ENCODE results near the gene PAQR8. TPM values are rescaled to one million over a fixed set of nuclear protein-coding genes. Genes with fewer than 3 reads are reported as not detected.

Gene PAQR8
- total and polyA plus RNA-seq, 2 donors (not counting 1 experiment from before 2014, with no cell fraction given), result 2.6 to 6.1 TPM

- Histone ChIP-seq H3K79me2 (ENCODE audit: control insufficient read depth, insufficient read depth, low read length) (no peaks in the 10 kb centered on the region), H3K4me2 (ENCODE audit: extremely low read depth, insufficient read depth, low read length) (no peak overlapping the region)
- no peak for TF ChIP-seq CTCF (conservative IDR thresholded peaks at IDR 0.05 in 1 of 2, IDR thresholded peaks at IDR 0.05 in 1 of 2; ENCODE audit: low read depth in 1 of 2, low read length in 2 of 2)
- no peak for TF ChIP-seq EZH2 (IDR thresholded peaks at IDR 0.05; ENCODE audit: low read length, missing control alignments)
These were observed 31.8 kb downstream of the PAQR8 start for GRCh38 chr6:52393780-52394179.

GRCh38 chr6:52394251-52394666, 32.3 kb downstream of the PAQR8 start:
- no peaks in the 10 kb centered on the region for H3K9me3 ChIP-seq (ENCODE audit: control insufficient read depth, insufficient read depth, low read depth, low read length)
- DNase-seq (ENCODE audit: low read depth in 2 of 2), result no peak

More at GRCh38 chr6:52393780-52394179, 31.8 kb downstream of the PAQR8 start:
- Histone ChIP-seq H2AFZ (ENCODE audit: low read length) (no peak overlapping the region), H3K27me3 (ENCODE audit: control insufficient read depth, insufficient read depth, low read length) (no peaks in the 10 kb centered on the region), H3K9ac (ENCODE audit: insufficient read depth, low read length) (no peak overlapping the region), H3K4me3 (replicated peaks in 1 of 4; ENCODE audit: control extremely low read depth in 1 of 4, insufficient read depth in 1 of 4, low read depth in 3 of 4, low read length in 4 of 4) (no peak overlapping the region), H3K9me3 (ENCODE audit: control insufficient read depth, insufficient read depth, low read depth, low read length) (no peaks in the 10 kb centered on the region), H3K4me1 (ENCODE audit: control insufficient read depth, extremely low read depth, insufficient read depth, low read length) (peaks cover 4% of the 10 kb centered on the region), H4K20me1 (ENCODE audit: control insufficient read depth, extremely low read depth, insufficient read depth, low read length) (no peaks in the 10 kb centered on the region), H3K36me3 (ENCODE audit: control insufficient read depth, insufficient read depth, low read length) (no peaks in the 10 kb centered on the region), H3K27ac (ENCODE audit: insufficient read depth, low read length) (no peak overlapping the region)
- DNase-seq (ENCODE audit: low read depth in 2 of 2), result no peak

GRCh38 chr6:52395969-52396368, 34.0 kb downstream of the PAQR8 start:
- Histone ChIP-seq H3K4me1 (ENCODE audit: control insufficient read depth, extremely low read depth, insufficient read depth, low read length) (peaks cover 2% of the 10 kb centered on the region), H3K9me3 (ENCODE audit: control insufficient read depth, insufficient read depth, low read depth, low read length) (no peaks in the 10 kb centered on the region), H4K20me1 (ENCODE audit: control insufficient read depth, extremely low read depth, insufficient read depth, low read length) (no peaks in the 10 kb centered on the region), H3K27me3 (ENCODE audit: control insufficient read depth, insufficient read depth, low read length) (no peaks in the 10 kb centered on the region), H3K4me2 (ENCODE audit: extremely low read depth, insufficient read depth, low read length) (no peak overlapping the region), H3K9ac (ENCODE audit: insufficient read depth, low read length) (no peak overlapping the region), H3K4me3 (replicated peaks in 1 of 4; ENCODE audit: control extremely low read depth in 1 of 4, insufficient read depth in 1 of 4, low read depth in 3 of 4, low read length in 4 of 4) (no peak overlapping the region), H3K27ac (ENCODE audit: insufficient read depth, low read length) (no peak overlapping the region), H2AFZ (ENCODE audit: low read length) (no peak overlapping the region), H3K36me3 (ENCODE audit: control insufficient read depth, insufficient read depth, low read length) (no peaks in the 10 kb centered on the region), H3K79me2 (ENCODE audit: control insufficient read depth, insufficient read depth, low read length) (no peaks in the 10 kb centered on the region)
- DNase-seq (ENCODE audit: low read depth in 2 of 2), result no peak
- no peak for TF ChIP-seq CTCF (conservative IDR thresholded peaks at IDR 0.05 in 1 of 2, IDR thresholded peaks at IDR 0.05 in 1 of 2; ENCODE audit: low read depth in 1 of 2, low read length in 2 of 2)
- TF ChIP-seq EZH2 (IDR thresholded peaks at IDR 0.05; ENCODE audit: low read length, missing control alignments), result no peak

More at GRCh38 chr6:52394251-52394666, 32.3 kb downstream of the PAQR8 start:
- no peak overlapping the region for H3K4me3 ChIP-seq (replicated peaks in 1 of 4; ENCODE audit: control extremely low read depth in 1 of 4, insufficient read depth in 1 of 4, low read depth in 3 of 4, low read length in 4 of 4)
- H2AFZ ChIP-seq (ENCODE audit: low read length), result no peak overlapping the region
- no peaks in the 10 kb centered on the region for H4K20me1 ChIP-seq (ENCODE audit: control insufficient read depth, extremely low read depth, insufficient read depth, low read length)
- H3K4me1 ChIP-seq (ENCODE audit: control insufficient read depth, extremely low read depth, insufficient read depth, low read length), result peaks cover 4% of the 10 kb centered on the region
- H3K79me2 ChIP-seq (ENCODE audit: control insufficient read depth, insufficient read depth, low read length), result no peaks in the 10 kb centered on the region
- H3K27me3 ChIP-seq (ENCODE audit: control insufficient read depth, insufficient read depth, low read length), result no peaks in the 10 kb centered on the region
- no peak for TF ChIP-seq EZH2 (IDR thresholded peaks at IDR 0.05; ENCODE audit: low read length, missing control alignments)
- no peaks in the 10 kb centered on the region for H3K36me3 ChIP-seq (ENCODE audit: control insufficient read depth, insufficient read depth, low read length)
- no peak overlapping the region for H3K27ac ChIP-seq (ENCODE audit: insufficient read depth, low read length)
- no peak overlapping the region for H3K4me2 ChIP-seq (ENCODE audit: extremely low read depth, insufficient read depth, low read length)
- no peak overlapping the region for H3K9ac ChIP-seq (ENCODE audit: insufficient read depth, low read length)
